BE2C (cell line): ENCODE data around the gene LACC1.

Experiments
- DNase-seq: peaks from one replicate; pipeline ENCODE4 v3.0.0-alpha.2; 2020
- H3K27me3 ChIP-seq: fragments of 250-450 bp; sonication (Bioruptor Pico); 2 replicates; pipeline ENCODE4 v1.5.1; 2020; ENCODE audit warnings: mild to moderate bottlenecking
- H3K36me3 ChIP-seq: fragments of 250-450 bp; sonication (Bioruptor Pico); 2 replicates; pipeline ENCODE4 v1.5.1; 2020; ENCODE audit warnings: mild to moderate bottlenecking
- H3K4me1 ChIP-seq: fragments of 250-450 bp; sonication (Bioruptor Pico); 2 replicates; pipeline ENCODE4 v1.5.1; 2020
- H3K4me3 ChIP-seq: 2 replicates; pipeline ENCODE4 v1.5.1; 2011; ENCODE audit warnings: low read depth, low read length
- H3K9me3 ChIP-seq: fragments of 250-450 bp; sonication (Bioruptor Pico); 2 replicates; pipeline ENCODE4 v1.5.1; 2020
- TF ChIP-seq, protein P1 (sequence below): IDR thresholded peaks from 2 replicates; pipeline ENCODE4 v1.5.1; 2012; ENCODE audit warnings: mild to moderate bottlenecking, low read depth, low read length

LACC1 gene

GRCh38 chr13:43939086-43939485 is 59.4 kb downstream of the LACC1 start:
- Histone ChIP-seq H3K9me3 (no peaks in the 10 kb centered on the region), H3K4me1 (no peaks in the 10 kb centered on the region), H3K27me3 (peaks cover 5% of the 10 kb centered on the region), H3K4me3 (no peak overlapping the region), H3K36me3 (no peaks in the 10 kb centered on the region)
- DNase-seq: no peak
- TF ChIP-seq, protein P1, sequence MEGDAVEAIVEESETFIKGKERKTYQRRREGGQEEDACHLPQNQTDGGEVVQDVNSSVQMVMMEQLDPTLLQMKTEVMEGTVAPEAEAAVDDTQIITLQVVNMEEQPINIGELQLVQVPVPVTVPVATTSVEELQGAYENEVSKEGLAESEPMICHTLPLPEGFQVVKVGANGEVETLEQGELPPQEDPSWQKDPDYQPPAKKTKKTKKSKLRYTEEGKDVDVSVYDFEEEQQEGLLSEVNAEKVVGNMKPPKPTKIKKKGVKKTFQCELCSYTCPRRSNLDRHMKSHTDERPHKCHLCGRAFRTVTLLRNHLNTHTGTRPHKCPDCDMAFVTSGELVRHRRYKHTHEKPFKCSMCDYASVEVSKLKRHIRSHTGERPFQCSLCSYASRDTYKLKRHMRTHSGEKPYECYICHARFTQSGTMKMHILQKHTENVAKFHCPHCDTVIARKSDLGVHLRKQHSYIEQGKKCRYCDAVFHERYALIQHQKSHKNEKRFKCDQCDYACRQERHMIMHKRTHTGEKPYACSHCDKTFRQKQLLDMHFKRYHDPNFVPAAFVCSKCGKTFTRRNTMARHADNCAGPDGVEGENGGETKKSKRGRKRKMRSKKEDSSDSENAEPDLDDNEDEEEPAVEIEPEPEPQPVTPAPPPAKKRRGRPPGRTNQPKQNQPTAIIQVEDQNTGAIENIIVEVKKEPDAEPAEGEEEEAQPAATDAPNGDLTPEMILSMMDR: no peak

DNA sequence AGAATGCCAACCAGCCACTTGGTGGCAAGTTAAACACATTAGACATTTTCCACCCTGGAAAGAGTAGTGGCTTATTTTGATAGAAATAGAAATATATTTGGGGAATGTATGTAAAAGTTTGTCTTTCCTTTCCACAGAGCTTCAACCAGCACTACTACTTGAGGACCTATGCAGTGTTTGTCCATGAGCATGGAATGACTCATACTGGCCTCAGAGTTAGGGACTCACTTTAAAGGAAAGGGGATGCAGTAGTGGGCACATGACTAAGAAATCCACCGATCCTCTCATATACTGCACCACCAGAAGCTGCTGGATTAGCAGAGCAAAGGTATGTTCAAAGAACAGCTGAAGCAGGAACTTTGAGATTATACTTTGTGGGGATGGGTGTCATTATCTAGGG is 62.6 kb downstream of the LACC1 start:
- no peaks in the 10 kb centered on the region for H3K9me3 ChIP-seq
- TF ChIP-seq, protein P1: no peak
- no peaks in the 10 kb centered on the region for H3K4me1 ChIP-seq
- H3K36me3 ChIP-seq: no peaks in the 10 kb centered on the region
- H3K4me3 ChIP-seq: no peak overlapping the region
- H3K27me3 ChIP-seq: peaks cover 9% of the 10 kb centered on the region
- DNase-seq: no peak
